GM12891 (cell line): ENCODE results near the gene C1QTNF8.

Source experiments
- POLR2A ChIP-seq: IDR thresholded peaks from 2 replicates; pipeline ENCODE4 v1.6.1; 2011; ENCODE audit warnings: low read depth, low read length, control low read depth
- POLR2AphosphoS5 ChIP-seq: IDR thresholded peaks from 2 replicates; pipeline ENCODE4 v1.6.1; 2011; ENCODE audit warnings: low read depth, low read length, control low read depth
- SPI1 ChIP-seq: IDR thresholded peaks from 2 replicates; pipeline ENCODE4 v1.6.1; 2011; ENCODE audit warnings: low read depth, low read length, control low read depth

DNA sequence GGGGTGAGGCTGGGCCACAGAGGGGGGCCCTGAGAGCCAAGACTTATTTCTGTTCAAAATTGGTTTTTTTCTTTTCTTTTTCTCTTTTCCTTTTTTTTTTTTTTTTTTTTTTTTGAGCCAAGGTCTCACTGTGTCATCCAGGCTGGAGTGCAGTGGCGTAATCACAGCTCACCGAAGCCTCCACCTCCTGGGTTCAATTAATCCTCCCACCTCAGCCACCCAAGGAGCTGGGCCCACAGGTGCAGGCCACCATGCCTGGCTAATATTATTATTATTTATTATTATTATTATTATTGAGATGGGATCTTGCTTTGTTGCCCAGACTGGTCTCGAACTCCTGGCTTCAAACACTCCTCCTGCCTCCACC, 39.4 kb upstream of the C1QTNF8 start:
- TF ChIP-seq POLR2AphosphoS5 (no peak), POLR2A (no peak), SPI1 (no peak)
